Central memory CD8-positive, alpha-beta T cell (primary cell): ENCODE results near the gene RGS12.
A peak's percentile ranks its signal among the peaks of the same experiment; 100 is the strongest.

Experiments
- ATAC-seq: fragments of 150-1000 bp; cut with Tn5 transposase; replicated peaks from 2 replicates; pipeline ENCODE4 v1.10.0; 2022; ENCODE audit warnings: mild to moderate bottlenecking, moderate FRiP score, moderate number of reproducible peaks; ENCODE audit not compliant: poor library complexity, severe bottlenecking; ENCODE audit errors: extremely low read depth
- DNase-seq, 2 donors: peaks; one replicate each; pipeline ENCODE4 v3.0.0; 2021; ENCODE audit warnings: low spot score in 2 of 2
- H3K27ac Mint-ChIP-seq: one replicate; pipeline ENCODE4 v1.8.0; 2022; ENCODE audit warnings: low read depth, mild to moderate bottlenecking, moderate library complexity, mixed read lengths
- H3K27me3 Mint-ChIP-seq: one replicate; pipeline ENCODE4 v1.8.0; 2022; ENCODE audit warnings: mixed read lengths
- H3K36me3 Mint-ChIP-seq: one replicate; pipeline ENCODE4 v1.8.0; 2022; ENCODE audit warnings: mild to moderate bottlenecking, moderate library complexity, mixed read lengths; ENCODE audit not compliant: insufficient read depth
- H3K4me1 Mint-ChIP-seq: one replicate; pipeline ENCODE4 v1.8.0; 2022; ENCODE audit warnings: mixed read lengths
- H3K4me3 Mint-ChIP-seq: one replicate; pipeline ENCODE4 v1.8.0; 2022; ENCODE audit warnings: mild to moderate bottlenecking, moderate library complexity, mixed read lengths
- H3K9me3 Mint-ChIP-seq: one replicate; pipeline ENCODE4 v1.8.0; 2022; ENCODE audit warnings: mixed read lengths

The RGS12 gene

GRCh38 chr4:3292571-3293400 is at the start of gene RGS12:
RGS12 (plus strand) TSS chr4:3293021; CDS start chr4:3316171, 23,150 bp downstream.
- Mint-ChIP-seq H3K4me1 (peaks cover 29% of the 10 kb centered on the region), H3K4me3 (peak within 1 kb of the TSS; percentile 91), H3K27me3 (peaks cover 9% of the 10 kb centered on the region), H3K9me3 (no peaks in the 10 kb centered on the region), H3K27ac (peak within 1 kb of the TSS; percentile 89), H3K36me3 (peaks cover 4% of the 10 kb centered on the region)
- ATAC-seq (peak; percentile 84), DNase-seq (peak; percentile 63 to 74)

- no peak for DNase-seq
- Mint-ChIP-seq H3K36me3 (peaks cover 17% of the 10 kb centered on the region), H3K9me3 (no peaks in the 10 kb centered on the region), H3K4me1 (peaks cover 15% of the 10 kb centered on the region), H3K27me3 (no peaks in the 10 kb centered on the region), H3K27ac (peak overlapping the region; percentile 60), H3K4me3 (no peak overlapping the region)
- no peak for ATAC-seq
Observed at GRCh38 chr4:3243136-3243780, 49.6 kb upstream of the RGS12 start.

- H3K4me3 Mint-ChIP-seq: no peak overlapping the region
- H3K36me3 Mint-ChIP-seq: peaks cover 16% of the 10 kb centered on the region
- no peak for DNase-seq
- H3K4me1 Mint-ChIP-seq: peaks cover 15% of the 10 kb centered on the region
- no peak for ATAC-seq
- H3K27ac Mint-ChIP-seq: no peak overlapping the region
- no peaks in the 10 kb centered on the region for H3K9me3 Mint-ChIP-seq
- no peaks in the 10 kb centered on the region for H3K27me3 Mint-ChIP-seq
Observed at GRCh38 chr4:3244002-3244401, 48.8 kb upstream of the RGS12 start.

- DNase-seq: no peak
- Mint-ChIP-seq H3K27ac (peak overlapping the region; percentile 19), H3K4me1 (peaks cover 15% of the 10 kb centered on the region), H3K9me3 (no peaks in the 10 kb centered on the region), H3K27me3 (no peaks in the 10 kb centered on the region), H3K36me3 (peaks cover 16% of the 10 kb centered on the region), H3K4me3 (no peak overlapping the region)
- ATAC-seq: no peak
Observed at GRCh38 chr4:3244747-3245146, 48.1 kb upstream of the RGS12 start.

GRCh38 chr4:3245676-3246075 is 47.1 kb upstream of the RGS12 start:
- H3K27ac Mint-ChIP-seq: no peak overlapping the region
- H3K4me1 Mint-ChIP-seq: peaks cover 20% of the 10 kb centered on the region
- no peaks in the 10 kb centered on the region for H3K27me3 Mint-ChIP-seq
- ATAC-seq (no peak), DNase-seq (no peak)
- no peaks in the 10 kb centered on the region for H3K9me3 Mint-ChIP-seq
- peaks cover 15% of the 10 kb centered on the region for H3K36me3 Mint-ChIP-seq
- H3K4me3 Mint-ChIP-seq: no peak overlapping the region

GRCh38 chr4:3246458-3247398 is 46.1 kb upstream of the RGS12 start:
- Mint-ChIP-seq H3K4me1 (peaks cover 20% of the 10 kb centered on the region), H3K9me3 (no peaks in the 10 kb centered on the region), H3K27ac (no peak overlapping the region), H3K36me3 (peaks cover 12% of the 10 kb centered on the region), H3K4me3 (no peak overlapping the region), H3K27me3 (no peaks in the 10 kb centered on the region)
- DNase-seq: no peak
- no peak for ATAC-seq

- ATAC-seq: no peak
- no peak overlapping the region for H3K27ac Mint-ChIP-seq
- no peaks in the 10 kb centered on the region for H3K9me3 Mint-ChIP-seq
- peaks cover 16% of the 10 kb centered on the region for H3K4me1 Mint-ChIP-seq
- peaks cover 11% of the 10 kb centered on the region for H3K36me3 Mint-ChIP-seq
- H3K4me3 Mint-ChIP-seq: no peak overlapping the region
- no peak for DNase-seq
- H3K27me3 Mint-ChIP-seq: no peaks in the 10 kb centered on the region
Observed at GRCh38 chr4:3247399-3248177, 45.2 kb upstream of the RGS12 start.

- Mint-ChIP-seq H3K36me3 (peaks cover 8% of the 10 kb centered on the region), H3K27ac (peak overlapping the region; percentile 61), H3K4me1 (peaks cover 11% of the 10 kb centered on the region), H3K9me3 (no peaks in the 10 kb centered on the region), H3K27me3 (no peaks in the 10 kb centered on the region), H3K4me3 (no peak overlapping the region)
- no peak for DNase-seq
- no peak for ATAC-seq
Observed at GRCh38 chr4:3248178-3248480, 44.7 kb upstream of the RGS12 start.

- ATAC-seq (no peak), DNase-seq (no peak)
- Mint-ChIP-seq H3K27me3 (no peaks in the 10 kb centered on the region), H3K27ac (peak within 1 kb of the TSS; percentile 83), H3K9me3 (no peaks in the 10 kb centered on the region), H3K36me3 (peaks cover 7% of the 10 kb centered on the region), H3K4me1 (peaks cover 5% of the 10 kb centered on the region), H3K4me3 (no peak within 1 kb of the TSS)
Observed at GRCh38 chr4:3248811-3249661, 43.8 kb upstream of the RGS12 start, which contains the start of gene MSANTD1. MSANTD1 (plus strand) TSS chr4:3249159; CDS start chr4:3249223, 64 bp downstream.

GRCh38 chr4:3249711-3250437 is 42.9 kb upstream of the RGS12 start:
- peaks cover 5% of the 10 kb centered on the region for H3K4me1 Mint-ChIP-seq
- no peaks in the 10 kb centered on the region for H3K9me3 Mint-ChIP-seq
- DNase-seq: no peak
- ATAC-seq: no peak
- H3K36me3 Mint-ChIP-seq: peaks cover 4% of the 10 kb centered on the region
- H3K4me3 Mint-ChIP-seq: no peak overlapping the region
- no peaks in the 10 kb centered on the region for H3K27me3 Mint-ChIP-seq
- peak overlapping the region; percentile 83 for H3K27ac Mint-ChIP-seq

GRCh38 chr4:3250438-3250955 is 42.3 kb upstream of the RGS12 start:
- ATAC-seq: no peak
- Mint-ChIP-seq H3K4me1 (peaks cover 5% of the 10 kb centered on the region), H3K27me3 (no peaks in the 10 kb centered on the region), H3K9me3 (no peaks in the 10 kb centered on the region), H3K4me3 (no peak overlapping the region), H3K36me3 (no peaks in the 10 kb centered on the region), H3K27ac (peak overlapping the region; percentile 83)
- no peak for DNase-seq
